ENCODE data around the gene CIITA. TPM values are rescaled to one million over a fixed set of nuclear protein-coding genes. Genes with fewer than 3 reads are reported as not detected.

CIITA gene
- total RNA-seq, 3 donors from 2014 or later = 5.6 to 14.6 (median 11.1) TPM

DNA sequence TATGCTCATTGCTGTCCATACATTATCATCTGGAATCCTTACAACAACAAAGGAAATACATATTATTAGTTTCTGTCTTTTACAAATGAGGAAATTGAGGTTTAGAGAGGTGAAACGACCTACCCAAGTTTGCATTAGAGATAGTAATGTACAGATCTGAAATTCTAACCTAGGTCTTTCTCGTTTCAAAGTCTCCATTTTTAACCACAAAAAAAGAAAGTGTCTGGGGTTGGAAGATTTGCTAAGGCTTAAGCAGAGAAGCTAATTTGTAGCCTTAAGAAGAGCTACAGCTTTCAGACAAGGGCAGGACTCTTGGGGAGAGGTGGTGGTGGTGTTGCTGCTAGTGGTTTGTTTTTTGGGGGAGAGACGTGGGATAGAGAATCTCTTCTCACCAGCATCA lies 19.2 kb downstream of the CIITA start:
- Histone ChIP-seq H3K36me3 (no peaks in the 10 kb centered on the region), H3K4me3 (no peak overlapping the region), H3K9me3 (no peaks in the 10 kb centered on the region), H3K27ac (no peak overlapping the region), H3K27me3 (no peaks in the 10 kb centered on the region), H3K4me1 (no peaks in the 10 kb centered on the region)
- DNase-seq (ENCODE audit: low spot score in 2 of 2) = no peak
- intact Hi-C loops (cut with DNase I; ENCODE audit: low total_unique reads) = no loop called here
- TF ChIP-seq, protein P1, sequence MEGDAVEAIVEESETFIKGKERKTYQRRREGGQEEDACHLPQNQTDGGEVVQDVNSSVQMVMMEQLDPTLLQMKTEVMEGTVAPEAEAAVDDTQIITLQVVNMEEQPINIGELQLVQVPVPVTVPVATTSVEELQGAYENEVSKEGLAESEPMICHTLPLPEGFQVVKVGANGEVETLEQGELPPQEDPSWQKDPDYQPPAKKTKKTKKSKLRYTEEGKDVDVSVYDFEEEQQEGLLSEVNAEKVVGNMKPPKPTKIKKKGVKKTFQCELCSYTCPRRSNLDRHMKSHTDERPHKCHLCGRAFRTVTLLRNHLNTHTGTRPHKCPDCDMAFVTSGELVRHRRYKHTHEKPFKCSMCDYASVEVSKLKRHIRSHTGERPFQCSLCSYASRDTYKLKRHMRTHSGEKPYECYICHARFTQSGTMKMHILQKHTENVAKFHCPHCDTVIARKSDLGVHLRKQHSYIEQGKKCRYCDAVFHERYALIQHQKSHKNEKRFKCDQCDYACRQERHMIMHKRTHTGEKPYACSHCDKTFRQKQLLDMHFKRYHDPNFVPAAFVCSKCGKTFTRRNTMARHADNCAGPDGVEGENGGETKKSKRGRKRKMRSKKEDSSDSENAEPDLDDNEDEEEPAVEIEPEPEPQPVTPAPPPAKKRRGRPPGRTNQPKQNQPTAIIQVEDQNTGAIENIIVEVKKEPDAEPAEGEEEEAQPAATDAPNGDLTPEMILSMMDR (IDR thresholded peaks at IDR 0.05) = no peak
- TF ChIP-seq POLR2A (IDR thresholded peaks at IDR 0.05) = no peak
- no peak for TF ChIP-seq POLR2AphosphoS5 (IDR thresholded peaks at IDR 0.05)

DNA sequence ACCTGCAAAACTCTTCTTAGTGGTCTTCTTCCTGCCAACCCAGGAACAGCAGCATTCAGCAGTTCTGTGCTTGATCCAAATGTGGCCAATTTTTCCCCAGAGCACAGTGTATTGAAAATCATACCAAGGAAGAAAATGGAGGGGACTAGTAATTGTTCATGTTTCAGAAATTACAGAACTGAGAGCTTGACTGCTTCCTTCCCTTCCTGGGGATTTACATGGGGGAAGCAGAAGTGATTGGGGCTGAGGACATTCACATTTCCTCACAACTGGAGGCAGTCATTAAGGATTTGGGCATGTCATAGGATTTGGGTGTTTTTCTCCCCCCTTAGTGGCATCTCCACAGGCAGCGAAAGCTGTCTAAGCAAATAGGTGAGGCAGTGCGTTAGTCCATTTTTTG lies 19.7 kb downstream of the CIITA start:
- TF ChIP-seq, protein P1 (IDR thresholded peaks at IDR 0.05) = no peak
- no peak for TF ChIP-seq POLR2AphosphoS5 (IDR thresholded peaks at IDR 0.05)
- H3K4me1 ChIP-seq = no peaks in the 10 kb centered on the region
- H3K9me3 ChIP-seq = no peaks in the 10 kb centered on the region
- DNase-seq (ENCODE audit: low spot score in 2 of 2) = no peak
- H3K36me3 ChIP-seq = no peaks in the 10 kb centered on the region
- H3K4me3 ChIP-seq = no peak overlapping the region
- H3K27me3 ChIP-seq = no peaks in the 10 kb centered on the region
- intact Hi-C loops (cut with DNase I; ENCODE audit: low total_unique reads) = no loop called here
- H3K27ac ChIP-seq = no peak overlapping the region

DNA sequence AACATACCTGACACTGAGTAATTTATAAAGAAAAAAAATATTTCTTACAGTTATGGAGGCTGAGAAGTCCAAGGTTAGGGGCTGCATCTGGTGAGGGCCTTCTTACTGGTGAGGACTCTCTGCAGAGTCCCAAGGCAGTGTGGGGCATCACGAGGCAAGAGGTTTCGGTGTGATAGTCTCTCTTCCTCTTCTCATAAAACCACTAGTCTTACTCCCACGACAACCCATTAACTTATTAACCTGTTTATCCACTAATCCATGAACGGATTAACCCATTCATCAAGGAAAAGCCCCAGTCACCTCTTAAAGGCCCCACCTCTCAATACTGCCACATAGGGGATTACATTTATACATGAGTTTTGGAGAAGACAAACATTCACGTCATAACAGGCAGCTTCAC lies 20.1 kb downstream of the CIITA start:
- Histone ChIP-seq H3K36me3 (no peaks in the 10 kb centered on the region), H3K27me3 (no peaks in the 10 kb centered on the region), H3K4me1 (no peaks in the 10 kb centered on the region), H3K9me3 (peaks cover 0 to under 1% of the 10 kb centered on the region in 2 donors), H3K4me3 (no peak overlapping the region), H3K27ac (no peak overlapping the region)
- intact Hi-C loops (cut with DNase I; ENCODE audit: low total_unique reads) = no loop called here
- TF ChIP-seq, protein P1 (IDR thresholded peaks at IDR 0.05) = no peak
- no peak for TF ChIP-seq POLR2A (IDR thresholded peaks at IDR 0.05)
- TF ChIP-seq POLR2AphosphoS5 (IDR thresholded peaks at IDR 0.05) = no peak
- DNase-seq (ENCODE audit: low spot score in 2 of 2) = no peak

GRCh38 chr16:10902999-10903398 lies 26.0 kb downstream of the CIITA start:
- H3K4me1 ChIP-seq = no peaks in the 10 kb centered on the region
- H3K9me3 ChIP-seq = peaks cover 0 to 13% of the 10 kb centered on the region in 2 donors
- no peak for DNase-seq (ENCODE audit: low spot score in 2 of 2)
- H3K36me3 ChIP-seq = no peaks in the 10 kb centered on the region
- no peak overlapping the region for H3K4me3 ChIP-seq
- no peaks in the 10 kb centered on the region for H3K27me3 ChIP-seq
- H3K27ac ChIP-seq = no peak overlapping the region
- intact Hi-C loops (cut with DNase I; ENCODE audit: low total_unique reads) = no loop called here
- TF ChIP-seq POLR2A (IDR thresholded peaks at IDR 0.05) (no peak), POLR2AphosphoS5 (IDR thresholded peaks at IDR 0.05) (no peak)
- TF ChIP-seq, protein P1 (IDR thresholded peaks at IDR 0.05) = no peak

- Histone ChIP-seq H3K27ac (no peak overlapping the region), H3K27me3 (no peaks in the 10 kb centered on the region), H3K4me1 (no peaks in the 10 kb centered on the region), H3K9me3 (peaks cover 0 to 13% of the 10 kb centered on the region in 2 donors), H3K36me3 (no peaks in the 10 kb centered on the region), H3K4me3 (no peak overlapping the region)
- TF ChIP-seq POLR2A (IDR thresholded peaks at IDR 0.05) = no peak
- TF ChIP-seq, protein P1 (IDR thresholded peaks at IDR 0.05) = no peak
- no peak for TF ChIP-seq POLR2AphosphoS5 (IDR thresholded peaks at IDR 0.05)
- intact Hi-C loops (cut with DNase I; ENCODE audit: low total_unique reads) = no loop called here
- DNase-seq (ENCODE audit: low spot score in 2 of 2) = no peak
Measured at GRCh38 chr16:10906482-10906881, 29.5 kb downstream of the CIITA start.
